Peyer's patch (tissue), 4 donors: ENCODE data around the gene KLHL17. TPM values are rescaled to one million over a fixed set of nuclear protein-coding genes. Genes with fewer than 3 reads are reported as not detected.

ENCODE experiments used
- DNase-seq, 3 donors: peaks; one replicate each; pipeline ENCODE4 v3.0.0-alpha.2; 2017 to 2019
- H3K27ac ChIP-seq, 4 donors: fragments of 200-600 bp; sonication (generic); one replicate each; pipeline ENCODE4 v1.5.1; 2016 to 2019
- H3K27me3 ChIP-seq, 2 donors: fragments of 200-600 bp; sonication (generic); one replicate each; pipeline ENCODE4 v1.5.1; 2019
- H3K36me3 ChIP-seq, 3 donors: fragments of 200-600 bp; sonication (generic); one replicate each; pipeline ENCODE4 v1.5.1; 2016 to 2019
- H3K4me1 ChIP-seq, 4 donors: fragments of 200-600 bp; sonication (generic); one replicate each; pipeline ENCODE4 v1.5.1; 2016 to 2019
- H3K4me3 ChIP-seq, 4 donors: fragments of 200-600 bp; sonication (generic); 1 replicate in 3 of 4; 2 replicates in 1 of 4; pipeline ENCODE4 v1.5.1; 2016 to 2019; ENCODE audit warnings: mild to moderate bottlenecking in 1 of 4
- H3K9me3 ChIP-seq, 4 donors: fragments of 200-600 bp; sonication (generic); one replicate each; pipeline ENCODE4 v1.5.1; 2016 to 2019; ENCODE audit warnings: mild to moderate bottlenecking in 1 of 4
- POLR2A ChIP-seq, 2 donors: fragments of 450-650 bp; IDR thresholded peaks; one replicate each; pipeline ENCODE4 v1.5.1; 2017; ENCODE audit warnings: antibody characterized with exemption in 2 of 2, mild to moderate bottlenecking in 2 of 2, moderate library complexity in 2 of 2
- small RNA-seq, 2 donors: library from RNA; depleted of rRNA; stranded (forward); fragments of <200 nt; gene quantifications; one replicate each; pipeline ENCODE3, GENCODE V24; 2016
- total RNA-seq, 4 donors: library from RNA; depleted of rRNA; stranded (reverse); fragments of >200 nt; gene quantifications; one replicate each; pipeline ENCODE4 v1.1.0, GENCODE V29; 2016
- TF ChIP-seq, protein P1 (sequence below), 6 experiments: fragments of 450-650 bp in 4 of 6; fragments of 200-600 bp in 2 of 6; sonication (generic) in 1 of 6; IDR thresholded peaks; one replicate each; pipeline ENCODE4 v1.5.1; 2017 to 2019; ENCODE audit warnings: antibody characterized with exemption in 6 of 6, mild to moderate bottlenecking in 3 of 6, moderate library complexity in 1 of 6

Gene KLHL17
- total RNA-seq, 4 donors from 2014 or later = 14.9 to 17.0 (median 15.8) TPM

GRCh38 chr1:1014799-1015681, 54.7 kb downstream of the KLHL17 start:
- H3K9me3 ChIP-seq = no peaks in the 10 kb centered on the region
- no peaks in the 10 kb centered on the region for H3K27me3 ChIP-seq
- H3K36me3 ChIP-seq = no peaks in the 10 kb centered on the region
- peak overlapping the region in 1 of 4 donors; percentile 60 for H3K4me3 ChIP-seq
- TF ChIP-seq, protein P1, sequence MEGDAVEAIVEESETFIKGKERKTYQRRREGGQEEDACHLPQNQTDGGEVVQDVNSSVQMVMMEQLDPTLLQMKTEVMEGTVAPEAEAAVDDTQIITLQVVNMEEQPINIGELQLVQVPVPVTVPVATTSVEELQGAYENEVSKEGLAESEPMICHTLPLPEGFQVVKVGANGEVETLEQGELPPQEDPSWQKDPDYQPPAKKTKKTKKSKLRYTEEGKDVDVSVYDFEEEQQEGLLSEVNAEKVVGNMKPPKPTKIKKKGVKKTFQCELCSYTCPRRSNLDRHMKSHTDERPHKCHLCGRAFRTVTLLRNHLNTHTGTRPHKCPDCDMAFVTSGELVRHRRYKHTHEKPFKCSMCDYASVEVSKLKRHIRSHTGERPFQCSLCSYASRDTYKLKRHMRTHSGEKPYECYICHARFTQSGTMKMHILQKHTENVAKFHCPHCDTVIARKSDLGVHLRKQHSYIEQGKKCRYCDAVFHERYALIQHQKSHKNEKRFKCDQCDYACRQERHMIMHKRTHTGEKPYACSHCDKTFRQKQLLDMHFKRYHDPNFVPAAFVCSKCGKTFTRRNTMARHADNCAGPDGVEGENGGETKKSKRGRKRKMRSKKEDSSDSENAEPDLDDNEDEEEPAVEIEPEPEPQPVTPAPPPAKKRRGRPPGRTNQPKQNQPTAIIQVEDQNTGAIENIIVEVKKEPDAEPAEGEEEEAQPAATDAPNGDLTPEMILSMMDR (IDR thresholded peaks at IDR 0.05) = peak in 4 of 6 experiments; percentile 7 to 28 (median 18)
- no peak for TF ChIP-seq POLR2A (IDR thresholded peaks at IDR 0.05)
- H3K4me1 ChIP-seq = peaks cover 0 to 16% (median 8%) of the 10 kb centered on the region in 4 donors
- peak overlapping the region; percentile 85 to 90 (median 88) for H3K27ac ChIP-seq
- DNase-seq = no peak

Small RNA genes lying within 50 kb of the gene (small RNA-seq; reads per million reads assigned to genes)
- gene AL645608.3 = 0 reads per million in 2 donors
- 0 reads per million in 2 donors for gene AL645608.4

Other genes with a start within 250 kb of the KLHL17 start
- 1 to 10 TPM; 1.1 to 5.0 (median 2.2) TPM for gene SAMD11, start 36.7 kb upstream of the KLHL17 start, total RNA-seq
- 10 to 100 TPM; 18.2 to 58.6 (median 39.9) TPM for gene NOC2L, start 1.3 kb upstream of the KLHL17 start, total RNA-seq
- under 1 TPM in 3 of 4 donors, not detected in 1; 0.40 to 0.83 (median 0.47) TPM for gene PLEKHN1, start 5.9 kb downstream of the KLHL17 start, total RNA-seq
- gene PERM1, start 21.5 kb downstream of the KLHL17 start, total RNA-seq = under 1 TPM in 1 of 4 donors, not detected in 3; 0.35 TPM
- 10 to 100 TPM in 2 of 4 donors, 1 to 10 TPM in 2; 3.9 to 12.4 (median 7.7) TPM for gene HES4, start 39.5 kb downstream of the KLHL17 start, total RNA-seq
- gene ISG15, start 52.9 kb downstream of the KLHL17 start, total RNA-seq = 10 to 100 TPM; 17.0 to 91.6 (median 40.1) TPM
- gene AGRN, start 59.5 kb downstream of the KLHL17 start, total RNA-seq = 100 to 1,000 TPM in 1 of 4 donors, 10 to 100 TPM in 3; 33.0 to 103 (median 41.4) TPM
- 1 to 10 TPM in 1 of 4 donors, not detected in 3; 1.3 TPM for gene RNF223, start 113.7 kb downstream of the KLHL17 start, total RNA-seq
- 10 to 100 TPM; 14.0 to 32.0 (median 22.7) TPM for gene C1orf159, start 155.5 kb downstream of the KLHL17 start, total RNA-seq
- gene TTLL10, start 213.3 kb downstream of the KLHL17 start, total RNA-seq = 1 to 10 TPM in 3 of 4 donors, not detected in 1; 1.6 to 3.6 (median 1.8) TPM
- gene TNFRSF18, start 246.0 kb downstream of the KLHL17 start, total RNA-seq = 10 to 100 TPM in 1 of 4 donors, 1 to 10 TPM in 1, under 1 TPM in 1, not detected in 1; 0.70 to 38.0 (median 3.2) TPM